Left ventricle myocardium superior (tissue), 1 donor: ENCODE data around the gene CEACAM16. TPM values are rescaled to one million over a fixed set of nuclear protein-coding genes. Genes with fewer than 3 reads are reported as not detected.
"Not testable (repeated sequence)": the region's sequence is repeated elsewhere in the genome, so short reads cannot be mapped to it uniquely, and the experiment has no call there.

Source experiments
- ATAC-seq: fragments of 200-7000 bp; cut with Tn5 transposase; one replicate; pipeline ENCODE4 v1.9.1; 2020; ENCODE audit warnings: mild to moderate bottlenecking, moderate library complexity
- DNase-seq: peaks from one replicate; pipeline ENCODE4 v3.0.0-alpha.2; 2020
- intact Hi-C: fragments of 100-400 bp; cut with micrococcal nuclease; formaldehyde crosslinking; loops from one replicate; pipeline ENCODE4 v1.11.0; 2022
- long read RNA-seq: library from polyadenylated mRNA; unstranded; transcript quantifications from one replicate; pipeline ENCODE4 v2.0.0, GENCODE V29; 2021
- total RNA-seq: library from RNA; stranded (reverse); fragmentation: NEBNext Ultra II Directional; extraction: Animal tissue kit (Norgen Biotek cat#: 25700); gene quantifications from one replicate; pipeline ENCODE4 v1.2.1, GENCODE V29; 2021
- donor health status: DM: no; HTN: yes; CAD: no; lungs with severe emphysema.

CEACAM16 gene, protein sequence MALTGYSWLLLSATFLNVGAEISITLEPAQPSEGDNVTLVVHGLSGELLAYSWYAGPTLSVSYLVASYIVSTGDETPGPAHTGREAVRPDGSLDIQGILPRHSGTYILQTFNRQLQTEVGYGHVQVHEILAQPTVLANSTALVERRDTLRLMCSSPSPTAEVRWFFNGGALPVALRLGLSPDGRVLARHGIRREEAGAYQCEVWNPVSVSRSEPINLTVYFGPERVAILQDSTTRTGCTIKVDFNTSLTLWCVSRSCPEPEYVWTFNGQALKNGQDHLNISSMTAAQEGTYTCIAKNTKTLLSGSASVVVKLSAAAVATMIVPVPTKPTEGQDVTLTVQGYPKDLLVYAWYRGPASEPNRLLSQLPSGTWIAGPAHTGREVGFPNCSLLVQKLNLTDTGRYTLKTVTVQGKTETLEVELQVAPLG
- not detected for total RNA-seq
- long read RNA-seq: 0 reads

GRCh38 chr19:44698492-44699201 lies at the start of gene CEACAM16:
Gene CEACAM16 (plus strand): TSS chr19:44699151. CDS start chr19:44701457, 2,306 bp downstream.
- intact Hi-C loops: no loop called here
- DNase-seq: no peak
- ATAC-seq: no peak

DNA sequence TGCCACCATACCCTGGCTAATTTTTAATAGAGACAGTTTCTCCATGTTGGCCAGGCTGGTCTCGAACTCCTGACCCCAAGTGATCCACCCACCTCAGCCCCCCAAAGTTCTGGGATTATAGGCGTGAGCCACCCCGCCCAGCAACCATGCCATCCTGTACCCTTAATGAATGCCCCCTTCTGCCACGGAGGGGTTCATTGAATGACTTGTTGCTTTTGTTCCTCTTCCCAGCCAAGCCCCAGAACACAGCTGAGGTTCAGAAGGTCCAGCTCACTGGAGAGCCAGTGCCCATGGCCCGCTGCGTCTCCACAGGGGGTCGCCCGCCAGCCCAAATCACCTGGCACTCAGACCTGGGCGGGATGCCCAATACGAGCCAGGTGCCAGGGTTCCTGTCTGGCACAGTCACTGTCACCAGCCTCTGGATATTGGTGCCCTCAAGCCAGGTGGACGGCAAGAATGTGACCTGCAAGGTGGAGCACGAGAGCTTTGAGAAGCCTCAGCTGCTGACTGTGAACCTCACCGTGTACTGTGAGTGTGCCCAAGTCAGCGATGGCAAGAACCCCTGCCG lies 49.3 kb upstream of the CEACAM16 start:
- peak; percentile 6 for ATAC-seq
- intact Hi-C loops: no loop called here

GRCh38 chr19:44653343-44653742 lies 45.6 kb upstream of the CEACAM16 start:
- intact Hi-C loops: no loop called here
- DNase-seq (no peak), ATAC-seq (no peak)

More for the DNA sequence above, 49.3 kb upstream of the CEACAM16 start:
- DNase-seq: no peak

DNA sequence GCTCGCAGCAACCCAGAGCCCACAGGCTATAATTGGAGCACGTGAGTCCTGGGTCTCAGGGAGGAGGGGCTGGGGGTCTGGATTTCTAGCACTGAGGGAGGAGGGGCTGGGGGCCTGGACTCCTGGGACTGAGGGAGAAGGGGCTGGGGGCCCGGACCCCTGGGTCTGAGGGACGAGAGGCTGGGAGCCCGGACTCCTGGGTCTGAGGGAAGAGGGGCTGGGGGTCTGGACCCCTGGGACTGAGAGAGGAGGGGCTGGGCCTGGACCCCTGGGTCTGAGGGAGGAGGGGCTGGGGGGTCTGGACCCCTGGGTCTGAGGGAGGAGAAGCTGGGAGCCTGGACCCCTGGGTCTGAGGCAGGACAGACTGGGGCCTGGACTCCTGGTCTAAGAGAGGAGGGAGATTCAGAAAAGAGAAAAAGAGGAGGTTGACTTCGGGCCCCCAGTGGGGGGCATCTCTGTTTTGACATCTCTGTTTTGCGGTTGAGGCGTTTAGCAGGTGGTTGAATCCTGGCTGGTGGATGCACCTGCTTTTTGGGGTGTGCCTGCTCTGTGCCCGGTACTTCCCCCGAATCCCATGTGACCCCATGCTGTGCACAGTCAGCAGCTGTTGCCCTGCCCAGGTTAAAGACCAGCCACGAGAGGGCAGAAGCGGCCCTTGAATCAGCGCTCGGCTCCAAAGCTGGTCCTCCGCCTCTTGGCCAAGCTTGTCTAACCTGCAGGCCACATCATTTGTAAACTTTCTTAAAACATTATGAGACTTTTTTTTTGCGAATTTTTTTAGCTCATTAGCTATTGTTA lies 44.8 kb upstream of the CEACAM16 start:
- peak; percentile 72 for ATAC-seq
- DNase-seq: peak; percentile 78
- intact Hi-C loops: no loop called here

GRCh38 chr19:44657211-44657921 lies 41.6 kb upstream of the CEACAM16 start:
- DNase-seq (peak; percentile 80), ATAC-seq (peak; percentile 75)
- intact Hi-C loops: loop anchor here (5.0 kb wide), 1 partner anchor 85 kb away; no protein-coding TSS in a partner anchor

- no peak for ATAC-seq
- intact Hi-C loops: loop anchor here (5.0 kb wide), 1 partner anchor 86 kb away; no protein-coding TSS in a partner anchor
Observed at GRCh38 chr19:44658069-44658733, 40.8 kb upstream of the CEACAM16 start.

GRCh38 chr19:44660081-44660480 lies 38.9 kb upstream of the CEACAM16 start:
- intact Hi-C loops: no loop called here
- ATAC-seq (no peak), DNase-seq (no peak)

More at GRCh38 chr19:44658069-44658733, 40.8 kb upstream of the CEACAM16 start:
- no peak for DNase-seq

- ATAC-seq: no peak
- no peak for DNase-seq
- intact Hi-C loops: no loop called here
Observed at GRCh38 chr19:44661205-44661604, 37.7 kb upstream of the CEACAM16 start.

GRCh38 chr19:44661904-44662303 lies 37.0 kb upstream of the CEACAM16 start:
- no peak for ATAC-seq
- intact Hi-C loops: no loop called here
- DNase-seq: no peak

GRCh38 chr19:44662691-44663385 lies 36.1 kb upstream of the CEACAM16 start:
- no peak for ATAC-seq
- intact Hi-C loops: no loop called here
- DNase-seq: no peak

DNA sequence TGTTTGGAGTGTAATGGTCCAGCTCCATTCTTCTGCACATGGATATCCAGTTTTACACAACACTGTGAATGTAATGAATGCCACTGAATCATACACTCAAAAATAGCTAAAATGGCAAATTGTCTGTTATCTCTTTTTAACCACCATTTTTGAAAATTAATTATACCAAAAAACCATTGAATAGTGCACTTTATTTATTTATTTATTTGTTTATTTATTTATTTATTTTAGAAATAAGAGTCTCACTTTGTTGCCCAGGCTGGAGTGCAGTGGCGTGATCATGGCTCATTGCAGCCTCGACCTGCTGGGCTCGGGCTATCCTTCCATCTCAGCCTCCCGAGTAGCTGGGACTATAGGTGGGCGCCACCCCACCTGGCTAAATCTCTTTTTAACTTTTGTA lies 35.0 kb upstream of the CEACAM16 start:
- DNase-seq: no peak
- intact Hi-C loops: no loop called here
- no peak for ATAC-seq

DNA sequence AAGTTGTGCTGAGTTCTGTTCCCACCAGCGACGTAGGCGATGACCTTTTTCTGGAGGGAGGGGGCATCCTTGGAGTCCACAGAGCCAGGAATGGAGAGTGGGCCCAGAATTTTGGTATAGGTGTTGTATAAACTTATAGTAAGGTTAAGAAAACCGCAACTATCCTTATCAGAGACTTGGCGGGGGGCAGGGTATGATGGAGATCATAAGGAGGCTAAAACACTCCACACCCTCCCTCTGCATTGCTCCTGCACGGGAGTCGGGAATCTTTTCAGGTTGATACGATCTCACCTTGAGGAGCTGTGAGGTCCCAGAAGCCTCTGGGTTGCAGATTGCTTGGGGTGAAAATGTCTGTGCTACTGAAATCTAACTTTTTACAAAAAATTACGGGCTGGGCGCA lies 34.0 kb upstream of the CEACAM16 start:
- ATAC-seq (no peak), DNase-seq (no peak)
- intact Hi-C loops: no loop called here

- ATAC-seq (no peak), DNase-seq (no peak)
- intact Hi-C loops: no loop called here
Observed at GRCh38 chr19:44666852-44667556, 31.9 kb upstream of the CEACAM16 start.

GRCh38 chr19:44668985-44669764 lies 29.8 kb upstream of the CEACAM16 start:
- ATAC-seq (no peak), DNase-seq (no peak)
- intact Hi-C loops: no loop called here

- ATAC-seq, DNase-seq, intact Hi-C loops: not testable (repeated sequence)
Observed at GRCh38 chr19:44670027-44670426, 28.9 kb upstream of the CEACAM16 start.

GRCh38 chr19:44671400-44671799 lies 27.6 kb upstream of the CEACAM16 start, which contains the start of gene CEACAM19:
Gene CEACAM19 (plus strand): TSS chr19:44671482. CDS start chr19:44671932, 450 bp downstream.
- intact Hi-C loops: no loop called here
- ATAC-seq (no peak), DNase-seq (no peak)
